HepG2 (cell line): ENCODE data around the gene USH2A. TPM values are rescaled to one million over a fixed set of nuclear protein-coding genes. Genes with fewer than 3 reads are reported as not detected.

ENCODE experiments used
- FOXA1 ChIP-seq, 2 experiments: fragments of 450-650 bp in 1 of 2; sonication (generic) in 1 of 2; formaldehyde crosslinking in 1 of 2; IDR thresholded peaks; 2 replicates each; pipeline versions ENCODE4 v1.4.0 to v1.6.1; 2016 to 2020; ENCODE audit warnings: missing genetic modification reagents in 1 of 2
- PHF20 ChIP-seq: sonication (generic); formaldehyde crosslinking; IDR thresholded peaks from 2 replicates; pipeline ENCODE4 v1.5.0; 2020; ENCODE audit warnings: mild to moderate bottlenecking, missing genetic modification reagents
- ZNF350 ChIP-seq: sonication (generic); formaldehyde crosslinking; IDR thresholded peaks from 2 replicates; pipeline ENCODE4 v1.4.0; 2020; ENCODE audit warnings: mild to moderate bottlenecking, low read depth, missing genetic modification reagents, borderline replicate concordance
- ZNF615 ChIP-seq: sonication (generic); formaldehyde crosslinking; IDR thresholded peaks from 2 replicates; pipeline ENCODE4 v1.5.0; 2020; ENCODE audit warnings: mild to moderate bottlenecking, missing genetic modification reagents, borderline replicate concordance
- polyA plus RNA-seq, 8 experiments: library from polyadenylated mRNA; depleted of rRNA in 3 of 8; stranded (reverse) in 7 of 8; unstranded in 1 of 8; fragments of >200 nt; fragmentation: Illumina TruSeq in 4 of 8; extraction: Trizol in 4 of 8; gene quantifications; 2 replicates each; pipeline versions ENCODE4 v1.2.1 to v1.2.3, GENCODE V29; 2011 to 2016; ENCODE audit warnings: low read depth in 4 of 8, missing spikeins in 1 of 8, mixed read lengths in 1 of 8; ENCODE audit not compliant: insufficient read depth in 1 of 8
- total RNA-seq, 5 experiments: library from RNA; depleted of rRNA; stranded (reverse); fragments of >200 nt; fragmentation: Illumina TruSeq; extraction: Trizol; gene quantifications; 2 replicates each; pipeline ENCODE4 v1.2.3, GENCODE V29; 2016; ENCODE audit warnings: low read depth in 1 of 5
- TF ChIP-seq, protein P1 (sequence below): sonication (generic); formaldehyde crosslinking; IDR thresholded peaks from 2 replicates; pipeline ENCODE4 v1.9.0; 2021; ENCODE audit warnings: missing genetic modification reagents, borderline replicate concordance
- TF ChIP-seq, protein P2 (sequence below): sonication (generic); formaldehyde crosslinking; IDR thresholded peaks from 2 replicates; pipeline ENCODE4 v1.5.0; 2020; ENCODE audit warnings: missing genetic modification reagents, mild to moderate bottlenecking, borderline replicate concordance
- TF ChIP-seq, protein P3 (sequence below): sonication (generic); formaldehyde crosslinking; IDR thresholded peaks from 2 replicates; pipeline ENCODE4 v1.4.0; 2020; ENCODE audit warnings: missing genetic modification reagents, mild to moderate bottlenecking, borderline replicate concordance

Gene USH2A
- total and polyA plus RNA-seq, 2 of the 13 experiments (the other 11 are each of a cell fraction or from before 2014, with no cell fraction given): 0.02 TPM; not detected in 1

DNA sequence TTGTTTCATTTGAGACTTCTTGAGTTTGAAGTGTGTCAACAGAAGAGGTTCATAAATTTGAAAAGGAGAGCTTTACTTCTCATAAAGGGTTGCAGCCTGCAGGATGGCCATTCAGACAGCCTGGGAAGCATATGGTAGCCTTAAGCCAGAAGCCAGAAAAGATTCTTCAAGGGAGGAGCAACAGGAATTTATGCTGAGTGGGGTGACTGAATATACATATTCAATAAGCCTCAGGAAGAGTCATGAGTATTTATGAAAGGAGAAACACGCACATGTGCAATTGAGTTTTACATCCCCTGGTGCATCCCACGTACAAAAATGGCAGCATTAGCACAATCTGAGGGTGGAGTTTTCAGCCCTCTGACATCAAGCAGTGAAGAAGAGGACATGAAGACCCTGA, 565.9 kb downstream of the USH2A start (continued):
- TF ChIP-seq, protein P1, sequence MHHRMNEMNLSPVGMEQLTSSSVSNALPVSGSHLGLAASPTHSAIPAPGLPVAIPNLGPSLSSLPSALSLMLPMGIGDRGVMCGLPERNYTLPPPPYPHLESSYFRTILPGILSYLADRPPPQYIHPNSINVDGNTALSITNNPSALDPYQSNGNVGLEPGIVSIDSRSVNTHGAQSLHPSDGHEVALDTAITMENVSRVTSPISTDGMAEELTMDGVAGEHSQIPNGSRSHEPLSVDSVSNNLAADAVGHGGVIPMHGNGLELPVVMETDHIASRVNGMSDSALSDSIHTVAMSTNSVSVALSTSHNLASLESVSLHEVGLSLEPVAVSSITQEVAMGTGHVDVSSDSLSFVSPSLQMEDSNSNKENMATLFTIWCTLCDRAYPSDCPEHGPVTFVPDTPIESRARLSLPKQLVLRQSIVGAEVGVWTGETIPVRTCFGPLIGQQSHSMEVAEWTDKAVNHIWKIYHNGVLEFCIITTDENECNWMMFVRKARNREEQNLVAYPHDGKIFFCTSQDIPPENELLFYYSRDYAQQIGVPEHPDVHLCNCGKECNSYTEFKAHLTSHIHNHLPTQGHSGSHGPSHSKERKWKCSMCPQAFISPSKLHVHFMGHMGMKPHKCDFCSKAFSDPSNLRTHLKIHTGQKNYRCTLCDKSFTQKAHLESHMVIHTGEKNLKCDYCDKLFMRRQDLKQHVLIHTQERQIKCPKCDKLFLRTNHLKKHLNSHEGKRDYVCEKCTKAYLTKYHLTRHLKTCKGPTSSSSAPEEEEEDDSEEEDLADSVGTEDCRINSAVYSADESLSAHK (CRISPR knock-in tag): no peak
- no peak for TF ChIP-seq FOXA1 (IDR thresholded peaks at IDR 0.05)
- no peak for TF ChIP-seq FOXA1 (CRISPR knock-in tag; IDR thresholded peaks at IDR 0.05)
- TF ChIP-seq ZNF615 (CRISPR knock-in tag): no peak
- TF ChIP-seq, protein P2, sequence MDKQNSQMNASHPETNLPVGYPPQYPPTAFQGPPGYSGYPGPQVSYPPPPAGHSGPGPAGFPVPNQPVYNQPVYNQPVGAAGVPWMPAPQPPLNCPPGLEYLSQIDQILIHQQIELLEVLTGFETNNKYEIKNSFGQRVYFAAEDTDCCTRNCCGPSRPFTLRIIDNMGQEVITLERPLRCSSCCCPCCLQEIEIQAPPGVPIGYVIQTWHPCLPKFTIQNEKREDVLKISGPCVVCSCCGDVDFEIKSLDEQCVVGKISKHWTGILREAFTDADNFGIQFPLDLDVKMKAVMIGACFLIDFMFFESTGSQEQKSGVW (CRISPR knock-in tag): no peak
- TF ChIP-seq PHF20 (CRISPR knock-in tag): no peak
- TF ChIP-seq ZNF350: no peak
- TF ChIP-seq, protein P3, sequence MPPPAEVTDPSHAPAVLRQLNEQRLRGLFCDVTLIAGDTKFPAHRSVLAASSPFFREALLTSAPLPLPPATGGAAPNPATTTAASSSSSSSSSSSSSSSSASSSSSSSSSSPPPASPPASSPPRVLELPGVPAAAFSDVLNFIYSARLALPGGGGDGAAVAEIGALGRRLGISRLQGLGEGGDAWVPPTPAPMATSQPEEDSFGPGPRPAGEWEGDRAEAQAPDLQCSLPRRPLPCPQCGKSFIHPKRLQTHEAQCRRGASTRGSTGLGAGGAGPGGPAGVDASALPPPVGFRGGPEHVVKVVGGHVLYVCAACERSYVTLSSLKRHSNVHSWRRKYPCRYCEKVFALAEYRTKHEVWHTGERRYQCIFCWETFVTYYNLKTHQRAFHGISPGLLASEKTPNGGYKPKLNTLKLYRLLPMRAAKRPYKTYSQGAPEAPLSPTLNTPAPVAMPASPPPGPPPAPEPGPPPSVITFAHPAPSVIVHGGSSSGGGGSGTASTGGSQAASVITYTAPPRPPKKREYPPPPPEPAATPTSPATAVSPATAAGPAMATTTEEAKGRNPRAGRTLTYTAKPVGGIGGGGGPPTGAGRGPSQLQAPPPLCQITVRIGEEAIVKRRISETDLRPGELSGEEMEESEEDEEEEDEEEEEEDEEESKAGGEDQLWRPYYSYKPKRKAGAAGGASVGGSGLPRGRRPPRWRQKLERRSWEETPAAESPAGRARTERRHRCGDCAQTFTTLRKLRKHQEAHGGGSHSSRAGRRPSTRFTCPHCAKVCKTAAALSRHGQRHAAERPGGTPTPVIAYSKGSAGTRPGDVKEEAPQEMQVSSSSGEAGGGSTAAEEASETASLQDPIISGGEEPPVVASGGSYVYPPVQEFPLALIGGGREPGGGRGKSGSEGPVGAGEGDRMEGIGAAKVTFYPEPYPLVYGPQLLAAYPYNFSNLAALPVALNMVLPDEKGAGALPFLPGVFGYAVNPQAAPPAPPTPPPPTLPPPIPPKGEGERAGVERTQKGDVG (CRISPR knock-in tag): no peak
